ENCODE measurements around the gene CDR2L.
"Not testable (repeated sequence)": the region's sequence is repeated elsewhere in the genome, so short reads cannot be mapped to it uniquely, and the experiment has no call there.

The CDR2L gene

GRCh38 chr17:75041656-75042280, 54.3 kb downstream of the CDR2L start:
- H3K4me3 ChIP-seq (replicated peaks; ENCODE audit: low read depth, low read length): no peak overlapping the region
- TF ChIP-seq CTCF (IDR thresholded peaks at IDR 0.05; ENCODE audit: insufficient read depth, low read length, poor library complexity, severe bottlenecking): no peak
- H3K36me3 ChIP-seq (ENCODE audit: control insufficient read depth, insufficient read depth, low read length): peaks cover 4% of the 10 kb centered on the region
- H3K27me3 ChIP-seq (replicated peaks; ENCODE audit: control insufficient read depth, insufficient read depth, low read length): no peaks in the 10 kb centered on the region
- no peak for DNase-seq (ENCODE audit: extremely low read depth, insufficient read length)

- not testable (repeated sequence) for H3K4me3 ChIP-seq (replicated peaks; ENCODE audit: low read depth, low read length); H3K36me3 ChIP-seq (ENCODE audit: control insufficient read depth, insufficient read depth, low read length); H3K27me3 ChIP-seq (replicated peaks; ENCODE audit: control insufficient read depth, insufficient read depth, low read length); DNase-seq (ENCODE audit: extremely low read depth, insufficient read length)
Measured at GRCh38 chr17:75043789-75044188, 56.4 kb downstream of the CDR2L start.

GRCh38 chr17:75044716-75045115, 57.3 kb downstream of the CDR2L start:
- TF ChIP-seq CTCF (IDR thresholded peaks at IDR 0.05; ENCODE audit: insufficient read depth, low read length, poor library complexity, severe bottlenecking): no peak
- H3K27me3 ChIP-seq (replicated peaks; ENCODE audit: control insufficient read depth, insufficient read depth, low read length): no peaks in the 10 kb centered on the region
- H3K4me3 ChIP-seq (replicated peaks; ENCODE audit: low read depth, low read length): no peak overlapping the region
- no peak for DNase-seq (ENCODE audit: extremely low read depth, insufficient read length)
- peaks cover 2% of the 10 kb centered on the region for H3K36me3 ChIP-seq (ENCODE audit: control insufficient read depth, insufficient read depth, low read length)

GRCh38 chr17:75045946-75046406, 58.5 kb downstream of the CDR2L start:
- not testable (repeated sequence) for H3K27me3 ChIP-seq (replicated peaks; ENCODE audit: control insufficient read depth, insufficient read depth, low read length); H3K36me3 ChIP-seq (ENCODE audit: control insufficient read depth, insufficient read depth, low read length); DNase-seq (ENCODE audit: extremely low read depth, insufficient read length)
- H3K4me3 ChIP-seq (replicated peaks; ENCODE audit: low read depth, low read length): peak overlapping the region; percentile 100

GRCh38 chr17:75046407-75047289, 59.2 kb downstream of the CDR2L start, which contains the start of the genes ATP5PD and KCTD2:
ATP5PD (minus strand) TSS chr17:75046969; CDS start chr17:75042650, 4,319 bp downstream.
KCTD2 (plus strand) TSS chr17:75047225; CDS start chr17:75047251, 26 bp downstream.
- TF ChIP-seq CTCF (IDR thresholded peaks at IDR 0.05; ENCODE audit: insufficient read depth, low read length, poor library complexity, severe bottlenecking): no peak
- no peaks in the 10 kb centered on the region for H3K27me3 ChIP-seq (replicated peaks; ENCODE audit: control insufficient read depth, insufficient read depth, low read length)
- peak within 1 kb of the TSS; percentile 100 for H3K4me3 ChIP-seq (replicated peaks; ENCODE audit: low read depth, low read length)
- peak; percentile 97 for DNase-seq (ENCODE audit: extremely low read depth, insufficient read length)
- peaks cover 2% of the 10 kb centered on the region for H3K36me3 ChIP-seq (ENCODE audit: control insufficient read depth, insufficient read depth, low read length)

GRCh38 chr17:75047398-75048098, 60.1 kb downstream of the CDR2L start:
- peak; percentile 46 for DNase-seq (ENCODE audit: extremely low read depth, insufficient read length)

More at GRCh38 chr17:75047398-75048098, 60.1 kb downstream of the CDR2L start:
- peak overlapping the region; percentile 100 for H3K4me3 ChIP-seq (replicated peaks; ENCODE audit: low read depth, low read length)
- H3K27me3 ChIP-seq (replicated peaks; ENCODE audit: control insufficient read depth, insufficient read depth, low read length): no peaks in the 10 kb centered on the region
- H3K36me3 ChIP-seq (ENCODE audit: control insufficient read depth, insufficient read depth, low read length): peaks cover 1% of the 10 kb centered on the region
- TF ChIP-seq CTCF (IDR thresholded peaks at IDR 0.05; ENCODE audit: insufficient read depth, low read length, poor library complexity, severe bottlenecking): no peak

Measured in GM06990 (cell line).